Hippocampal formation (tissue), 2 donors: ENCODE data around the gene KAZN.

Source experiments
- DNase-seq, 2 donors: peaks; one replicate each; lab custom pipeline; 2025; lab: John Stamatoyannopoulos, UW

The KAZN gene

DNA sequence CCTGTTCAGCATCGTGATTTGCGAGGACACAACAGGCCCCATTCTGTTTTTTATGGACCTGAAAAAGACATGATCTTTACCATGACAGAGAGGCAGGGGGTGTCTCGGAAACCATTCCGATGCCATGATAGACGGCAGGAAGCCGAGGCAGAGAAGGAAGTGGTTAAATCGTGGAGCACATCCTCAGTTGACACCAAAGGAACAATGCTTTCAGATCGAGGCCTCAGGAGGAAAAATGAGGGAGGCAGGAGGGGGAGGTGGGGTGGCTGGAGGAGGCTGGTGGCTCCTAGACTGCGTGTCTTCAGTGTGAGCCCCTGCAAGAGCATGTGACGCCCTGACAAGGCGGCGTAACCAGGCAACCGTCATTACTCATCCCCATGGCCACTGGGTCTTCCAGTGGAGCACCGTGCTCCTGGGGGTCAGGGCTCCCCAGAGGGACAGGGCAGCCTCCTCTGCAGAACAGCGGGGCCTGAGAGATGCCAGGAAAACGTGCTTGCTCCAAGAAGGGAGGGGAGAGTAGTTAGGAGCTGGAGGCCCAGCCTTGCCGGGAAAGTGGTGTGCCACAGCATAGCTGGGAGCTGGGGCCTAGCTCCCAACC, 382.2 kb downstream of the KAZN start:
- no peak for DNase-seq

DNA sequence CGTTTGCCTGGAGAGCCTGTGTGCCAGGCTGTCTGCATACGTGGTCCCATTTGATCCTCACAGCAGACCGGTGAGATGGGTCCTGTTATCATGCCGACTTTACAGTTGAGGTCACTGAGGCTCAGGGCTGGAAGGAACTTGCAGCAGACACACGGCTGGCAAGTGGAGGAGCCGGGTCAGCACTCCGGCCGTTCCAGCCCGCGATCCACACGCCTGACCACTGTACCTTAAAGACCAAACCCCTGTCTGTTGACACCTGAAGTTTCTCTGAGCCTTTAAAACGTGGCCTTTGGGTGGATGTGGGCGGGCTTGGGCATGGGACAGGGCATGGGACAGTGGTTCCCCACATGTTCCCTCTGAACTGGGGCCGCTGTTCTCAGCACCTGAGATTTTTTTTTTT, 383.5 kb downstream of the KAZN start:
- DNase-seq, result no peak

DNA sequence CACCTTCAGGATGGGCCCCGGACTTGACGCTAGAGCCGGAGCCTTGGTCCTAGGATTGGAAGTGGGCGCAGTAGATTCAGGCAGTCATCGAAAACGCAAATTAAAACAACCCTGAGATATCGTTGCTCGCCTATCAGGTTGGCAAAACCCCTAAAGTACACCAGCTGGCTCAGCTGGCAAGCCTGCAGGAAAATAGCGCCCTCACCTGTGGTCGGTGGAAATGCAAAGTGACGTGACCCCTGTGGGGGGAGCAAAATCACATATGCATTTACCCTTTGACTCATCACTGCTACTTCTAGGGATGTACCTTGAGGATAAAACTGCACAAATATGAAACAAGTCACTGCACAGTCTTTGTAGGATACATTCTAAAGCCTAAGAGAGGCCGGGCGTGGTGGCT, 384.8 kb downstream of the KAZN start:
- no peak for DNase-seq

DNA sequence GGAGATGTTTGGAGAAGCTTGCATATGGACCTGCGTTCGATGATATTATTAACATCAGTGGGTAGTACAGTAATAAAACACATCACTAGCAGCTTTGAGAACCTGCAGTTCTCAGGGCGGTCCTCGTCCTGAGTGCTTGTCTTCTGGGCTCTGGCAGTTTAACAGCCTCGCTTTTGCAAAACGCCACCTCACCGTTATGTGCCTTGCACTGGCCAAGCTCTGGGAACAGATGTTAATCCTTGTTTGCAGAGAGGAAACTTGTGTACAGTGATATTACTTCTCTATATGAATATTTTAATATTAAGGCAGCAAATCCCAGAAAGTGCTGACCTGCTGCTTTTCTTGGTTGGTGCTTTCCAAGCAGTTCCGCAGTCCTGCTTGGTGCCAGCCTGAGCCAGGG, 387.7 kb downstream of the KAZN start:
- DNase-seq, result no peak

DNA sequence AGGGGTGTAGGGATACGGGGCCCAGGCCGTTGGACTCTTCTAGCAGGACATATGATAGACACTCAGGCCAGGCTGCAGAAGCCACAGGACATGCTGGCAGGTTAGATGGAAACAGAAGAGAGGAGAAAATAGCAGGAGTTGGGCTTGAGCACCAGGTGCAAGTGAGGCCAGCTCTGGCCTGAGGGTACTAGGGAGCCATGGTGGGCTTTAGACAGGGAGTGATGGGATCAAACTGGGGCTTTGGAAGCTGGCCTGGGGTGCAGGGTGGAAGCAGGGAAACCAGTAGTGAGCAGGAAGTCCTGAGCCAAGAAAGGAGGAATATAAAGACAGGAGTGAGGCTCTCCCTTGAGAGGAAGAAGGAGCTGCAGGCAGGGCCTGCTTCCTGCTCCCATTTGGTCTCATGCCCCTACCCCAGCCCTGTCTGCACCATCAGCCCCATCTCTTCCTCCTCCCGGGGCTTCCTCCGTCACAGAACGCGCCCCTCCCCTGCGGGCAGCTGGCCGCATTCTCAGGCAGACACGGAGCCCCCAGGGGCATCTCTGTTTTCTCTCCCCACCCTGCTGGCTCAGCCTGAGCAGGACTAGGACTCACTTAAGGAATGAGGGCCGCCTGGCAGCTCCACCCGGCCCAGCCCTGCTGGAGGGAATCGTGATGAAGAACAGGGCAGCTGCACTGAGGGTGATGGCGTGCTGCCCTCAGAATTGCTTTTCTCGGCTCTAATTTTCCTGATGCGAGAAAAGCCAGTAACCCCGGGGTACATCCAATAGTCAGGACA, 389.5 kb downstream of the KAZN start:
- DNase-seq, result no peak

DNA sequence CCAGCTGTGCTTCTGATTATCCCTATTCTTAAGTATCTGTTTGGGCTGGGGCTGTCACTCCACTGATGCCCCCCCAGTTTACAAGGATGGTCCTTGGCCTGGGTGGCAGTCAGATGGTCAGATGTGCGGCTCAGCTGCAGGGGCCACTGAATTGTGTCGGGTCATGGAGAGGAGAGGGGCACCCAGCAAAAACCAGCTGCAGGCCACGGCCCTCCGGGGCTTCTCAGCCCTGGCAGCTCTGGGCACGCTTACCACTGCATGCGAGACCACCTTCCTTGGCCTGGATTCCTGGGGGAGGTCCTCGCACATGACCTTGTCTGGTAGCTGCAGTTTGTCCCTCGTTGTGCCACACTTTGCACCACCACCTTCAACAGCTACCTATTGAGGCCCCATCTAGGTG, 390.2 kb downstream of the KAZN start:
- no peak for DNase-seq

DNA sequence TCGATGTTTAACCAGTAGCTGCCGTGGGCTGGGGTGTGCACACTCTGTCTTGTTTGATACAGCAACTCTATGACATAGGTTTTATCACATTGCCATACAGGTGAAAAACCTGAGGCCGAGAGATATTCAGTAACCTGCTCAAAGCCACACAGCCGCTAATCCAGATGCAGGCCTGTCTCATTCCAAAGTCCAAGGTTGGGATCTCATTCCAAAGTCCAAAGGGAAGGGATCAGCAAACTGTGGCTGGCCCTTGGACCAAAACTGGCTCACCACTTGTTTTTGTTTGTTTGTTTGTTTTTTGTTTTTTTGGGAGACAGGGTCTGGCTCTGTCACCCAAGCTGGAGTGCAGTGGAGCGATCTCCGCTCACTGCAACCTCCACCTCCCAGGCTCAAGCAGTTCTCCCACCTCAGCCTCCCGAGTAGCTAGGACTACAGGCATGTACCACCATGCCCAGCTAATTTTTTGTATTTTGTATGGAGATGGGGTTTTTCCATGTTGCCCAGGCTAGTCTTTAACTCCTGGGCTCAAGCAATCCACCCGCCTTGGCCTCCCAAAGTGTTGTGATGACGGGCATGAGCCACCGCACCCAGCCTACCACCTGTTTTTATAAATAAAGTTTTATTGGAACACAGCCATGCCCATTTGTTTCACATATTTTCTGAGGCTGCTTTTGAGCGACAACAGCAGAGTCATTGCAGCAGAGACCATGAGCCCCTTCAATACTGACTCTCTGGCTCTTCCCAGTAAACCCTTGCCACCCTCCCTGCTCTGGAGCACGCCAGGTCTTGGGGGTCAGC, 391.6 kb downstream of the KAZN start:
- no peak for DNase-seq

DNA sequence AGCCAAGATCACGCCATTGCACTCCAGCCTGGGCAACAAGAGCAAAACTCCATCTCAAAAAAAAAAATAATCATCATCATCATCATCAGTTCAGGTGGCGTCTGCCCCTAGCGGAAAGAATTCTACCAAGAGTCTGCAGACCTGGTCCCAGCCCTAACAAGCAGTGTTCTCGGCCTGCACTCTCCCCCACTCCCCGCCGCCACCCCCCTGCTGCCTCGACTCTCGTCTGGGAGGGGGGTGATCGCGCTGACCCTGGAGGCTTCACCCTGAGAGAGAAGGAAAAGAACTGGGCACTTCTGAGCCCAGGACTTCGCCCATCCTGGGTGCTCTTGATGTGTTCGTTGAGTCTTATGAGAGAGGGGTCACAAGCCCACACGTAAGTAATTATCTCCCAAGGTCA, 394.9 kb downstream of the KAZN start:
- DNase-seq, result no peak

DNA sequence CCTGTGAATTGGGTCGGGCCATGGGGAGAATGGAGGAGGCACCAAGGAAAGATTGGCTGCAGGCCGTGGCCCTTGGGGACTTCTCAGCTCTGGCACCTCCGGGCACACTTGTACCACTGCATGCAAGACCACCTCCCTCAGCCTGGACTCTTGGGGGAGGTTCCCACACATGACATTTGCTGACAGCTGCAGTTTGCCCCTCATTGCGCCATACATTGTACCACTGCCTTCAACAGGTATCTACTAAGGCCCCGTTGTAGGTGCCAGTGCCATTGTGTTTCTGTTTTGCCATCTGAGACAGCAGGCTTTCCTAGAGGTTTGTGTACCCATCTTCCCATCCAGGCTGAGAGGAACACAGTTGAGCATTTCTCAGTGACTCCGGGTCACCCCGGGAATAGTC, 395.7 kb downstream of the KAZN start:
- no peak for DNase-seq

DNA sequence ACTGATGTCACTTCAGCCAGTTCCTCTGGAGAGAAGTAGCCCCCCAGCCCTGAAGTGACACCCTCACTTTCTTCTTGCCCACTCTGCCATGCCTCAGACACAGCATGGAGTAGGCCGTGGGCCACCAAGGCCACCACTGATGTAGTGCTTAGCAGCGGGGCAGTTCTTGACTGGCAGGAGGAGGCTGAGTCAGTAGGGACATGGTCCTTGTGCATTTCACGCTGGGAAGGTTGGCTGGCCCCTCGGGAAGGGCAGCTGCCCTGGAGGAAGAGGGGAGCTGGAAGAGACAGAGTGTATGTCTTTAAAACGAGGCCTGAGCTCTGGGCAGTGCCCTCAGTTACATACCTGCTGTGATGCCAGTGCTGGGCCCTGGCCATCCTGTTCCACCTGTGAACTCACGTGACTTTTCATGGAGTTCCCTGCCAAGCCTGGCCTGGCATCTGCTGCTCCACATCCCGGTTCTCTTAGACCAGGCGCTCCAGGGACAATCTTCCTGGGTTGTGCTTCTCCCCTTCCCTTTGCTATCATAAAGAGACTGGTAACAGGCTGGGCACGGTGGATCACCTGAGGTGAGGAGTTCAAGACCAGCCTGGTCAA, 396.5 kb downstream of the KAZN start:
- no peak for DNase-seq

DNA sequence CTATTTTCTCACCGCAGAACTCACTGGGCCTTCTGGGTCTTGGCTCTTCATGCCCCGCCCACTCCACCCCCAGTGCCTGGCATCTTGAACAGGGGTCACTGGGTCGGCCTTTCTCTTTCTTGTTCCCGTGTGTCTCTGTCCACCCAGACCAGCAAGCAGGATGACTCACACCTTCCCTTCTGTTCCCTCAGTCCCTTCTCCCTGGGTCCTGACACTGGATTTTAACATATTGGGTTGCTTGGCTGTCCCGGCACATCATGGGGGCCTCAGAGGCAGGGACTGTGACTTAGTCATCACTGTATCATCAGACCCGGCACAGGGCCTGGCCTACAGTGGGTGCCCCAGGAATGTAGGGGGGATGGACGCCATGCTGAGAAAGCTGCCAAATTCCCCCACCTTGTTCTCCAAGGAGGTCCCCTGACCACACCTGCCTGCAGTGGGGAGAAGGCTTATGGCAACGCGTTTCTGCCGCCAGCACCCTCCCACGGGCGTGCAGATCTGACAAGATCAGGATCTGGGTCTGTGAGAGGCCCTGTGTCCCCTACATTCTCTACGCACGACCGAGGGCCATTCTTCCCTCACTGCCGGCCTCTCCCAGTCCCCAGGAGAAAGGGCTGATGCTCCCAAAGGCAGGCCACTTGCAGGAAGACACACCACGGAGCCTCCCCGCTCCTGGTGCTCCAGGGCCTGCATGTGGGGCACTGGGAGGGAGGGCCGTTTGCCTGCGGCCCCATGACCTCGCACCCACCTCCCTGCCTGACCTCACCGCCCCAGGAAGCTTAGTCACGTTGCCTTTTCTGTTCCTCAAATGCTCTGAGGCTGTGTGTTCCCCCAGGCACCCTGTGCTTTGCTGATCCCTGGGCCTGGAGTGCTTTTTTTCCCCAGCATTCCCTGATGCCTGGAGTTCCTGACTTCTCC, 397.9 kb downstream of the KAZN start:
- no peak for DNase-seq

DNA sequence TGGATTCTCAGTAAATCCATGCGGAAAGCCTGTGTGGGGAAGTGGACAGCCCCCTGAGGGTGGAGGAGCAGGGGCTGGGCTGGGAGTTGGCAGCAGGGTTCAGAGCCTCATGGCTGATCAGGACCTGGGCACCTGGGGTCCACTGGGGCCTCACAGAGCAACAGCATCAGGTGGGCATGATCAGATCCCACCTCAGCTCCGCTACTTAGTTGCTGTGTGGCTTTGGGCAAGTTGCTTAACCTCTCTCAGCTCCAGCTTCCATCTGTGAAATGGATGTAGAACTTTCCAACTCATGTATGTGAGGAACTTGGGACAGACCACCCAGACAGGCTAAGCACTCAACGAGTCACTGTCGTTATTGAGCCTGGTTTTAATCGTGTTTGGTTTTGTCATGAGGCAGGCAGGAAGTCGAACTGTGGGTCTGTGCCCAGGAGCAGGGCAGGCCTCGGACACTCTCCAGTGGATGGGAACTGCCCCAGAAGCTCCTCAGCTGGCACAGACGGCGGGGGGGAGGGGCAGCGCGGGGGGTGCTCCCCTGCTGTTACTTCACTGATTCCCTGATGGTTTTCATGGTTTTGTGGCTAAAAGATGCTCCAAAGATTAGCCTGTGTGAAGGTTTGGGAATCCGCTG, 399.3 kb downstream of the KAZN start:
- DNase-seq, result no peak

DNA sequence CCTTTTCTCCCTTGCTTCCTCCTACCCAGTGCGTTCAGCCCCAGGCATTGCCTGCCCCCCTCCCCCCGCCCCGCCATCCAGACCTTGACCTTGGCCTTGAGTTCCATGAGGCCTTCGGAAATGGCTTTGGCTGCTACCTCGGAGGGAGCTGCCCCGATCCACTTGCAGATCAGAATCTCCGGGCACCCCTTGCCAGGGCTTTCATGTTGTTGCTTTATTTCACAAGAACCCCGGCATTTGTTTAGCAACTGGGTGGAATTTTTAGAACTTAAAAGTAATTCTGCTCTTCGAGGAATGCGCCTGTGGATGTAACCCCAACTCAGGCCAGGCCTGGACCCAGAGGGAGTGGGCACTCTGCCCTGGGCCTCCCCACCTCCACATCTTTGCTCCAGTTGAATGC, 401.0 kb downstream of the KAZN start:
- DNase-seq, result no peak

DNA sequence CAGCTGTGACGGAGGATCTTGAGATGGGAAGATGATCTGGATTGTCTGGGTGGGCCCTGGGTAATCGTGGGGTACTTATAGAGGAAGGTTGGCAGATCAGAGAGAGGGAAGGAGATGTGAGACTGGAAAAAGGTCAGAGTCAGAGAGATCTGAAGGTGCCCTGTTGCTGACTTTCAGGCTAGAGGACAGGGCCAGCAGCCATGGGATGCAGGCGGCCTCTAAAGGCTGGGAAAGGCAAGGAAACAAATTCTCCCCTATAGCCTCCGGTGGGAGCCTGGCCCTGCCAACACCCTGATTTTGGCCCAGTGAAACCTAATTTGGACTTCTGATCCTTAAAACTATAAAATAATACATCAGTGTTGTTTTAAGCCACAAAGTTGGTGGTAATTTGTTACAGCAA, 401.5 kb downstream of the KAZN start:
- DNase-seq, result no peak

DNA sequence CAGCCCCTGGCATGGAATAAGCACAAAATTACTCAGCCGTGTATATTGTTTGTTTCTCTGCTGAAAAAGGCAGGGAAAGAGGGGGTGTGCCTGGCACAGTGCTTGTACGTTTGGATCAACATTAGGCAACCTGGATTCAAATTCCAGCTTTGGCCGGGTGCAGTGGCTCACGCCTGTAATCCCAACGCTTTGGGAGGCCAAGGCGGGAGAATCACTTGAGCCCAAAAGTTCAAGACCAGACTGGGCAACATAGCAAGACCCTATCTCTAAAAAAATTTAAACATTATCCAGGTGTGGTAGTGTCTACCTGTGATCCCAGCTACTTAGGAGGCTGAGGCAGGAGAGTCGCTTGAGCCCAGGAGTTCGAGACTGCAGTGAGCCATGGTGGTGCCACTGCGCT, 402.2 kb downstream of the KAZN start:
- DNase-seq, result no peak

DNA sequence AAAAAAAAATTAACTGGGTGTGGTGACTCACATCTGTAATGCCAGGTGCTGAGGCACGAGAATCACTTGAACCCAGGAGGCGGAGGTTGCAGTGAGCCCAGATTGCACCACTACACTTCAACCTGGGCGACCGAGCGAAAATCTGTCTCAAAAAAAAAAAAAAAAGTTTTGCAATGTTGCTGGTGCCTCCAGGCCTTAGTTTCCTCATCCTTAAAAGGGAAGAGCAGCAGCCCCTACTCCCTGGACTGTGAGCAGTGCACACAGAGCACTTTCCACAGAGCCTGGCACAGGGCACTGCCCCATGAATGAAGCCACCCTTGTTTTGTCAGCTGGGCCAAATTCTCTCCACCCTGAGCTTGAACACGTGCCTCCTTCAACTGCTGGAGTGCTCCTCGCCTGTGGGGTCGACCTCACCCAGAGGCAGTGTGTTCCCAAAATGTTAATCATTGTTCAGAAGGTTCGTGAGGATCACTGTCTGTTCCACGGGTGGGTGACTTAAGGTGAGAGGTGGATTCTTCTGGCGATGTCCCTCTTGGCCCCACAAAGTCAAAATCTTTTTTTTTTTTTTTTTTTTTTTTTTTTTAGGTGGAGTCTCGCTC, 402.9 kb downstream of the KAZN start:
- no peak for DNase-seq

DNA sequence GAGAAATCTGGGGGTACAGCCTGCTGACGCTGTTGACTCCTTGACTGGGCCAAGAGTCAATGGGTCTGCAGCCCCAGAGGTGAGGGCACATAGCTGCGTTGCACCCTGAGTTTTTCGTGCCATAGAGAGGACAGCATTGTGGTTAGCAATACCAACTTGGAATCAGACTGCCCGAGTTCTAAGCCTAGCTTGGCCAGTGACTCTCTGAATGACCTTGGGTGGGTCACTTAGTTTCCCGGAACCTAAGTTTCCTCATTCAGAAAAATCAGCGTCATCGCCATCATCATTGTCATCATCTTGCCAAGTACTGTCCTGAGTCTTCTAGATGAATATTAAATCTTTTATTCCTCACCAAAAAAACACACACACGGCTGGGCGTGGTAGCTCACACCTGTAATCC, 403.8 kb downstream of the KAZN start:
- DNase-seq, result no peak

DNA sequence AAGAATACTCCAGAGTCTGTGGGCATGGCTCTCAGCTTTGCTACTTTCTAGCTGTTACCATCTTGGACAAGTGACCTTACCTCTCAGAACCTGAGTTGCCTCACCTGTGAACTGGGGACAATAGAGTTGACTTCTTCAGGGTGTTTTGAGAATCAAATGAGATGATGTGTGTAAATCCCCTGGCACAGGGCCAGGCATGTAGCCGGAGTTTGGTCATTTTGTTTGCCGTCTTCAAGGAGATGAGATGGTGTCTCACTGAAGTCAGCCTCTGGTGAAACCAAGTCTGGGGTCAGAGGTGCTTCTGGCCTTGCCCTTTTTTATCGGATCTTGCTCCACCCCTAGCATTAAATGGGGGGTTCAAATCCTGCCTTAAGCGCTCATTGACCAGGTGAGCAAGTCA, 405.9 kb downstream of the KAZN start:
- DNase-seq, result no peak

DNA sequence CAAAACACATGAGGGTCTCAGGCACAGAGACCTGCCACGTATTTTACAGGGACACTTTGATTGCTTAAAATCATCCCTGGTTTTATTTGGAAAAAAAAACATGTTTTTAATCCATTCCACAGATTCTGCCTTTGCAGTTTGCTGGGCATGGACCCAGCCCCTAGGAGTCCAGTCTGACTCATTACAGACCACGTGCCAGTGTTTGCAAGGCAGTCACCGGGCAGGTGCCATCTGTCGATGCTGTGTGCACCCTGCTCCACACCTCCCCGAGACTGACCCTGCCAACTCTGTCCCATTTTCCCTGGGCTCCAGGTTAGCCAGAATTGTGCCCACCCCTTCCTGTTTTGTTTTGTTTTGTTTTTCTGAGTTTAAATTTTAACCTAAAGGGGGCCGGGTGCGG, 406.6 kb downstream of the KAZN start:
- no peak for DNase-seq

DNA sequence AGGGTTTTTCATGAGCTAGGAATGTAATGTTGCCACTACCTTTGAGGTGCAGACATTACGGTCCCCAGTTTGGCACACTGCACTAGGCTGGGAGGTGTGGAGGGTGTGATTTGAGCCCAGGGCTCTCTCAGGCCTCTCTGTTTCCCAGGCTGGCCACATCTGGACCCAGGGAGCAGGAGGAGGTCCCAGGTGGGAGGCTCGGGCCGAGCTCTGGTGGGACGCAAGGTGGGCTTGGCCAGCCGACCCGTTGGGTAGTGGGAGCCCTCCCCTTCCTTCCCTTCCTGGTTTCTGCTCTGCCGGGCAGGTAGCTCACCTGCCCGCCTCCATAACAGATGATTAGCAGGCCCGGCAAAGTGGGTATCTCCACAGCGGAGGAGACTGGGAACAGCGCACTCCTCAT, 408.9 kb downstream of the KAZN start:
- no peak for DNase-seq

DNA sequence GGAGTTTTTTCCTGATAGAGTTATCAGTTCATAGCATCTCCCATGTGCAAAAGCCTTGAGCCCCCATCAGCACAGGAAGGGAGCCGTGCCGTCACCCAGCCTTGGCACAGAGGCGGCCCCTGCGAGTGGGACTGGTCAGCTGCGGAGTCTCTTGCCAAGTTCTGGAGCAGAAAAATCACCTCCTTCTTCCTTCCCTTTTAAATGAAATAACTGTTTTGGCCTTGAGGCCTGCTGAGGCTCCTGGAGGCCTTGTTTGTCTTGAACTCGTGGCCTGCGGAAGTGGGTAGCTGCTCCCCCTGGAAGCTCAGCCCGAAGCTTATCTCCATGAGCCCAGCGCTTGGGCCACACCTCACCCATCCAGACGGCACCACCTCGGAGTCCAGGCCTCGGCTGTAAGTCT, 409.4 kb downstream of the KAZN start:
- DNase-seq, result no peak
